Measurements from ENCODE around the gene GUCD1.
A peak's percentile ranks its signal among the peaks of the same experiment; 100 is the strongest.
"Not testable (repeated sequence)": the region's sequence is repeated elsewhere in the genome, so short reads cannot be mapped to it uniquely, and the experiment has no call there.

GUCD1 gene

GRCh38 chr22:24554313-24555164 lies at the start of gene GUCD1:
GUCD1 (minus strand) TSS chr22:24555138; CDS start chr22:24554991, 147 bp downstream.
- DNase-seq (ENCODE audit: low read depth) = peak; percentile 37

GRCh38 chr22:24603770-24604629 lies 49.1 kb upstream of the GUCD1 start:
- not testable (repeated sequence) for DNase-seq (ENCODE audit: low read depth)

GRCh38 chr22:24602847-24603769 lies 48.2 kb upstream of the GUCD1 start, which contains the start of gene GGT1:
GGT1 (plus strand) TSS chr22:24603193; CDS start chr22:24611082, 7,889 bp downstream.
- DNase-seq (ENCODE audit: low read depth) = not testable (repeated sequence)

GRCh38 chr22:24602105-24602749 lies 47.3 kb upstream of the GUCD1 start:
- DNase-seq (ENCODE audit: low read depth) = not testable (repeated sequence)

- no peak for DNase-seq (ENCODE audit: low read depth)
These were observed 46.5 kb upstream of the GUCD1 start for GRCh38 chr22:24601217-24602104.

- peak; percentile 49 for DNase-seq (ENCODE audit: low read depth)
These were observed 45.2 kb upstream of the GUCD1 start for GRCh38 chr22:24599958-24600715.

- DNase-seq (ENCODE audit: low read depth) = no peak
These were observed 44.6 kb upstream of the GUCD1 start for GRCh38 chr22:24599514-24599913.

GRCh38 chr22:24597076-24597475 lies 42.1 kb upstream of the GUCD1 start:
- not testable (repeated sequence) for DNase-seq (ENCODE audit: low read depth)

GRCh38 chr22:24595863-24596262 lies 40.9 kb upstream of the GUCD1 start:
- DNase-seq (ENCODE audit: low read depth) = no peak

- no peak for DNase-seq (ENCODE audit: low read depth)
These were observed 40.3 kb upstream of the GUCD1 start for GRCh38 chr22:24595228-24595627.

GRCh38 chr22:24594569-24595120 lies 39.7 kb upstream of the GUCD1 start:
- DNase-seq (ENCODE audit: low read depth) = no peak

- DNase-seq (ENCODE audit: low read depth) = no peak
These were observed 39.1 kb upstream of the GUCD1 start for GRCh38 chr22:24593836-24594568.

- DNase-seq (ENCODE audit: low read depth) = not testable (repeated sequence)
These were observed 38.6 kb upstream of the GUCD1 start for GRCh38 chr22:24593559-24593835.

- peak; percentile 82 for DNase-seq (ENCODE audit: low read depth)
These were observed 38.1 kb upstream of the GUCD1 start, which contains the start of gene LRRC75B for GRCh38 chr22:24592851-24593558. LRRC75B (minus strand) TSS chr22:24593073; CDS start chr22:24593039, 34 bp downstream.

GRCh38 chr22:24592058-24592850 lies 37.3 kb upstream of the GUCD1 start:
- DNase-seq (ENCODE audit: low read depth) = no peak

GRCh38 chr22:24591286-24591830 lies 36.4 kb upstream of the GUCD1 start:
- DNase-seq (ENCODE audit: low read depth) = no peak

Measured in amniotic epithelial cell (primary cell).